OCI-LY7 (cell line): ENCODE measurements around the gene CTNND2. TPM values are rescaled to one million over a fixed set of nuclear protein-coding genes. Genes with fewer than 3 reads are reported as not detected.

ENCODE experiments used
- BruUV-seq: library from RNA; stranded (reverse); fragments of 400-500 nt; replicated peaks from 2 replicates; lab custom pipeline; 2021; lab: Mats Ljungman, UMichigan
- CTCF ChIA-PET: fragments of 300-600 bp; sonication (Branson Sonifier 250); formaldehyde crosslinking; loops from one replicate; lab custom pipeline; 2022; ENCODE audit warnings: antibody characterized with exemption; ENCODE audit not compliant: unreplicated experiment; lab: Charles Lee
- POLR2A ChIA-PET: fragments of 300-600 bp; sonication (Branson Sonifier 250); formaldehyde crosslinking; loops from one replicate; lab custom pipeline; 2022; ENCODE audit warnings: antibody characterized with exemption; lab: Charles Lee
- DNase-seq: peaks from one replicate; pipeline ENCODE4 v3.0.0-alpha.2; 2015; ENCODE audit warnings: low spot score
- H2AFZ ChIP-seq: fragments of 200-600 bp; sonication (generic), shearing (Covaris generic); 2 replicates; pipeline ENCODE4 v1.6.1; 2014; ENCODE audit warnings: mild to moderate bottlenecking, antibody characterized with exemption, low read length, moderate library complexity
- H3K27ac ChIP-seq: fragments of 200-600 bp; sonication (generic); 2 replicates; pipeline ENCODE4 v1.5.1; 2014; ENCODE audit warnings: mixed run types, low read depth, mild to moderate bottlenecking, moderate library complexity, low read length, inconsistent platforms; ENCODE audit not compliant: poor library complexity, severe bottlenecking
- H3K36me3 ChIP-seq: fragments of 200-600 bp; sonication (generic); 2 replicates; pipeline ENCODE4 v1.6.1; 2014; ENCODE audit warnings: mild to moderate bottlenecking, antibody characterized with exemption, low read length, moderate library complexity, mixed read lengths; ENCODE audit not compliant: insufficient read depth
- H3K4me1 ChIP-seq: fragments of 200-600 bp; sonication (generic); 2 replicates; pipeline ENCODE4 v1.5.1; 2014; ENCODE audit warnings: mild to moderate bottlenecking, low read length; ENCODE audit not compliant: insufficient read depth, poor library complexity, severe bottlenecking
- H3K4me2 ChIP-seq: fragments of 200-600 bp; sonication (generic); 2 replicates; pipeline ENCODE4 v1.6.1; 2014; ENCODE audit warnings: mild to moderate bottlenecking, low read length
- H3K4me3 ChIP-seq: fragments of 200-600 bp; sonication (generic); 2 replicates; pipeline ENCODE4 v1.5.1; 2014; ENCODE audit warnings: mild to moderate bottlenecking, low read depth, low read length; ENCODE audit not compliant: poor library complexity, severe bottlenecking
- H3K79me2 ChIP-seq: fragments of 200-600 bp; sonication (generic); 2 replicates; pipeline ENCODE4 v1.6.1; 2016; ENCODE audit warnings: low read depth, mild to moderate bottlenecking, low read length, moderate library complexity, mixed read lengths; ENCODE audit not compliant: insufficient read depth
- H3K9me2 ChIP-seq: fragments of 200-600 bp; sonication (generic); 2 replicates; pipeline ENCODE4 v1.6.1; 2016; ENCODE audit warnings: mild to moderate bottlenecking, low read length, mixed read lengths; ENCODE audit not compliant: insufficient read depth
- H3K9me3 ChIP-seq: fragments of 200-600 bp; sonication (generic); 2 replicates; pipeline ENCODE4 v1.6.1; 2014; ENCODE audit warnings: mild to moderate bottlenecking, mixed run types, low read length, mixed read lengths
- H4K20me1 ChIP-seq: fragments of 200-600 bp; sonication (generic); 2 replicates; pipeline ENCODE4 v1.6.1; 2014; ENCODE audit warnings: mild to moderate bottlenecking, antibody characterized with exemption, low read length, moderate library complexity, mixed read lengths; ENCODE audit not compliant: insufficient read depth
- EZH2phosphoT487 ChIP-seq: fragments of 200-600 bp; sonication (generic); IDR thresholded peaks from 2 replicates; pipeline ENCODE4 v1.6.1; 2018; ENCODE audit warnings: low read depth, borderline replicate concordance, mild to moderate bottlenecking, mixed run types, antibody characterized with exemption, low read length, moderate library complexity, mixed read lengths
- intact Hi-C: fragments of 100-400 bp; cut with micrococcal nuclease; formaldehyde crosslinking; loops from one replicate; pipeline ENCODE4 v1.10.0; 2022; ENCODE audit not compliant: unreplicated experiment
- total RNA-seq, 2 experiments: library from RNA; depleted of rRNA in 1 of 2; stranded (reverse); fragments of >200 nt in 1 of 2; shearing (Covaris generic) in 1 of 2; gene quantifications; 2 replicates each; pipeline ENCODE4 v1.2.3, GENCODE V29; 2014 to 2022
- TF ChIP-seq, protein P1 (sequence below): fragments of 200-600 bp; sonication (generic); conservative IDR thresholded peaks from 2 replicates; pipeline ENCODE4 v1.5.1; 2014; ENCODE audit warnings: mild to moderate bottlenecking, antibody characterized with exemption, low read length, moderate library complexity, mixed read lengths

CTNND2 gene
- total RNA-seq, 2 experiments from 2014 or later, result not detected

DNA sequence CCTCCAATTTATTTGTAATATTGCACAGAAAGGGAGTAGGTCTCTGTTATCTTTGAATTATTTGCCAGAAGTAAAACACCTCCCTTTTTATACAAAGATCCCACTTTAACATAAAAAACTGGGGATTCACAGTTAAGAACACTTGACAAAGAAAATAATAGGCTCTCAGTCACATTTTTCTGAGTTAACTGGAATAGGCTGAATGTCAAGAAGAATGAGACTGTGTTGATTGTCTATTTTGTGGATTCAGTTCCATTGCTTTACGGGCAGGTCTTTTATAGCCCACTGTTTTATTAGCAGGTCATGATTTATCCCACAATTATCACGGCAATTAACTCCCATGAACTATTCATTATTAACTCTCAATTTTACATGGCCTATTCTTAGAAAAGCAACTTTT, 427.4 kb downstream of the CTNND2 start:
- POLR2A ChIA-PET, result no interaction called here
- CTCF ChIA-PET, result no interaction called here
- H2AFZ ChIP-seq, result no peak overlapping the region

DNA sequence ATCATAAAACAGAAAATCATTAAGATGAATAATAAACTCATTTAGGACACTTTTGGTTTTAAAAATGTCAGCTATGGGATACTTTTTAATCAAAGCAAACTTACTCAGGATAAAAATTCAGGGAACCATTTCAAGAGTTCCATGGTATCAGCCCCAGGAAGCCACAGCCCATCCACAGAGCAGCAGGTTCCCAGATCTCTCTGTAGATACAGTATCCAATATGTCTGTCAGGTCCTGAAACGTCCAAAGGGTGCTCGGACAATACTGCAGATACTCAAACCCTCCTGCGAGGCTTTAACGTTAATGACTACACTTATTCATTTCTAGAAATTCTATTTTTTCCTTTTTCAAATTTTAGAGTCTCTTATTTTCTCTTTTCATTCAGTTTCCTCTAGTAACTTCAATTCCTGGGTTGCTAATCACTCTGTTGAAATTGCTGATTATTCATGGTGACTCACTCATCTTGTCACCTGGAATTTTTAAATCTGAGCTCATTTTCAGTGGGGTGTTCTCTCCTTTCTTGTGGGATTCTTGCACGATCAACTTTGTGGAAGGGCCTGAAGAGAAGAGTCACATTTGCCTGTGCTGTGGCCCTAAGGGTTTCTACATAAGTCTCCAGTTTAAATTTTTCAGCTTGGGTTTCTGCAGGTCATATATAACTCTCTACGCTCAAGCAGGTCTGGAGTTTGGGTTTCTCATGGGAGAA, 435.8 kb downstream of the CTNND2 start:
- Histone ChIP-seq H3K9me2 (no peaks in the 10 kb centered on the region), H3K36me3 (no peaks in the 10 kb centered on the region), H3K4me2 (no peak overlapping the region), H2AFZ (no peak overlapping the region), H4K20me1 (no peaks in the 10 kb centered on the region), H3K27ac (no peak overlapping the region), H3K4me3 (no peak overlapping the region), H3K4me1 (no peaks in the 10 kb centered on the region), H3K9me3 (no peaks in the 10 kb centered on the region), H3K79me2 (no peaks in the 10 kb centered on the region)
- BruUV-seq, result no TSS peak
- no peak for DNase-seq
- intact Hi-C loops, result no loop called here
- TF ChIP-seq, protein P1, sequence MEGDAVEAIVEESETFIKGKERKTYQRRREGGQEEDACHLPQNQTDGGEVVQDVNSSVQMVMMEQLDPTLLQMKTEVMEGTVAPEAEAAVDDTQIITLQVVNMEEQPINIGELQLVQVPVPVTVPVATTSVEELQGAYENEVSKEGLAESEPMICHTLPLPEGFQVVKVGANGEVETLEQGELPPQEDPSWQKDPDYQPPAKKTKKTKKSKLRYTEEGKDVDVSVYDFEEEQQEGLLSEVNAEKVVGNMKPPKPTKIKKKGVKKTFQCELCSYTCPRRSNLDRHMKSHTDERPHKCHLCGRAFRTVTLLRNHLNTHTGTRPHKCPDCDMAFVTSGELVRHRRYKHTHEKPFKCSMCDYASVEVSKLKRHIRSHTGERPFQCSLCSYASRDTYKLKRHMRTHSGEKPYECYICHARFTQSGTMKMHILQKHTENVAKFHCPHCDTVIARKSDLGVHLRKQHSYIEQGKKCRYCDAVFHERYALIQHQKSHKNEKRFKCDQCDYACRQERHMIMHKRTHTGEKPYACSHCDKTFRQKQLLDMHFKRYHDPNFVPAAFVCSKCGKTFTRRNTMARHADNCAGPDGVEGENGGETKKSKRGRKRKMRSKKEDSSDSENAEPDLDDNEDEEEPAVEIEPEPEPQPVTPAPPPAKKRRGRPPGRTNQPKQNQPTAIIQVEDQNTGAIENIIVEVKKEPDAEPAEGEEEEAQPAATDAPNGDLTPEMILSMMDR, result no peak
- TF ChIP-seq EZH2phosphoT487, result no peak
- ChIA-PET CTCF (no interaction called here), POLR2A (no interaction called here)

More for the DNA sequence above, 427.4 kb downstream of the CTNND2 start:
- Histone ChIP-seq H3K4me3 (no peak overlapping the region), H3K4me2 (no peak overlapping the region), H3K4me1 (no peaks in the 10 kb centered on the region), H3K9me3 (no peaks in the 10 kb centered on the region), H3K27ac (no peak overlapping the region), H4K20me1 (no peaks in the 10 kb centered on the region), H3K36me3 (no peaks in the 10 kb centered on the region), H3K79me2 (no peaks in the 10 kb centered on the region), H3K9me2 (no peaks in the 10 kb centered on the region)
- no peak for DNase-seq
- TF ChIP-seq EZH2phosphoT487, result no peak
- TF ChIP-seq, protein P1, result no peak
- intact Hi-C loops, result no loop called here
- BruUV-seq, result no TSS peak

DNA sequence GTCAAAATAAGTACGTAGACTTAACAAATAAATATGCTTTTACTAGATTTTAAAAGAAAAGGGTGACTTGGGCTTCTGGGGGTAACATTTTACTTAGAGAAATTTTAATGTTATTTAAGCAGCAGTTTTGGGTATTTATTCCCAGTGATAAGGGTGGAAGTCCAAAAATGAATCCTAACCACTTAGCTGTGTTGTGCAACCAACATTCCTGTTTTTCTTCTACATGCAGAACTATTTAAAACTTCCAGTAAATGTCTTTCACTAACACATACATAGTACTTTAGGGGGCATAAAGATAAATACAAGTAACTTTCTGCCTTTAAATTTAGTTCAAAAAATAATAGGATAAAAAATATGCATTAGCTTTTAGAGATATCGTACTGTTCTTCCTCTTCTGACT, 436.7 kb downstream of the CTNND2 start:
- Histone ChIP-seq H3K4me1 (no peaks in the 10 kb centered on the region), H3K9me2 (no peaks in the 10 kb centered on the region), H3K4me3 (no peak overlapping the region), H3K36me3 (no peaks in the 10 kb centered on the region), H4K20me1 (no peaks in the 10 kb centered on the region), H2AFZ (no peak overlapping the region), H3K4me2 (no peak overlapping the region), H3K9me3 (no peaks in the 10 kb centered on the region), H3K79me2 (no peaks in the 10 kb centered on the region), H3K27ac (no peak overlapping the region)
- POLR2A ChIA-PET, result no interaction called here
- intact Hi-C loops, result no loop called here
- TF ChIP-seq EZH2phosphoT487, result no peak
- TF ChIP-seq, protein P1, result no peak
- DNase-seq, result no peak
- CTCF ChIA-PET, result no interaction called here
- BruUV-seq, result no TSS peak
